Epithelial cell of prostate (primary cell): ENCODE data around the gene TSACC.

Source experiments
- DNase-seq: peaks from one replicate; pipeline ENCODE4 v3.0.0-alpha.2; 2011; ENCODE audit warnings: low read depth, low spot score
- H3K27ac ChIP-seq: fragments of 450-650 bp; 2 replicates; pipeline ENCODE4 v1.5.1; 2017; ENCODE audit warnings: mild to moderate bottlenecking

The TSACC gene

GRCh38 chr1:156372265-156372586 lies 33.9 kb downstream of the TSACC start:
- no peak overlapping the region for H3K27ac ChIP-seq
- no peak for DNase-seq

DNA sequence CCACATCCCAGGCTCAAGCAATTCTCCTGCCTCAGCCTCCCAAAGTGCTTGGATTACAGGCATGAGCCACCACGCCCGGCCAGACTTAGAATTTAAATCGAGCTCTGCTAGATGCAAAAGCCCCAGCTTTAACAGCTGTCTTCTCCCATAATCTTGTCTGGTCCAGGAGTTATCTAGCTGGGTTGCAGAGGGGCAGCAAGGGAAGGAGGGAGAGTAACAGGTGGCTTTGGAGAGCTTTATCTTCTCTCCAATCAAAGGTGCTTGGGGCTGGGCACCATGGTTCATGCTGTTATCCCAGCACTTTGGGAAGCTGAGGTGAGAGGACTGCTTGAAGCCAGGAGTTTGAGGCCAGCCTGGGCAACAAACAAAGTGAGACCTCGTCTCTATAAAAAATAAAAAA lies 34.5 kb downstream of the TSACC start:
- H3K27ac ChIP-seq: no peak overlapping the region
- DNase-seq: no peak

GRCh38 chr1:156373546-156373945 lies 35.2 kb downstream of the TSACC start:
- no peak overlapping the region for H3K27ac ChIP-seq
- no peak for DNase-seq

DNA sequence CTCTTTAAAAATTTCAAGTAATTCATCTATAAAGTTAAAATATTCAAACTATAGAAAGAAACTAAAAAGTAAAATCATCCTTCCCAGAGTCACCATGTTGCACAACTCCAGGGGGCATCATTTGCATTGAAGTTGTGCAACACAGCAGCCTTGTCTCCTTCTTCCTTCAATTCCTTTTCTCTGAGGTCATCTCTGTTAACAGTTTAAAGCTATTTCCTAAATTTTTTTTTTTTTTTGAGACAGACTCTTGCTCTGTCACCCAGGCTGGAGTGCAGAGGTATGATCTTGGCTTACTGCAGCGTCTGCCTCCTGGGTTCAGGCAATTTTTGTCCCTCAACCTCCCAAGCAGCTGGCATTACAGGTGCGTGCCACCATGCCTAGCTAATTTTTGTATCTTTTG lies 37.8 kb downstream of the TSACC start:
- H3K27ac ChIP-seq: no peak overlapping the region
- DNase-seq: no peak

- no peak overlapping the region for H3K27ac ChIP-seq
- no peak for DNase-seq
Measured at GRCh38 chr1:156376958-156377919, 38.9 kb downstream of the TSACC start.

GRCh38 chr1:156378557-156378956 lies 40.2 kb downstream of the TSACC start:
- no peak overlapping the region for H3K27ac ChIP-seq
- DNase-seq: no peak

GRCh38 chr1:156379420-156380165 lies 41.3 kb downstream of the TSACC start:
- no peak for DNase-seq

GRCh38 chr1:156382561-156382960 lies 44.2 kb downstream of the TSACC start:
- H3K27ac ChIP-seq: no peak overlapping the region
- no peak for DNase-seq

More at GRCh38 chr1:156379420-156380165, 41.3 kb downstream of the TSACC start:
- H3K27ac ChIP-seq: no peak overlapping the region

DNA sequence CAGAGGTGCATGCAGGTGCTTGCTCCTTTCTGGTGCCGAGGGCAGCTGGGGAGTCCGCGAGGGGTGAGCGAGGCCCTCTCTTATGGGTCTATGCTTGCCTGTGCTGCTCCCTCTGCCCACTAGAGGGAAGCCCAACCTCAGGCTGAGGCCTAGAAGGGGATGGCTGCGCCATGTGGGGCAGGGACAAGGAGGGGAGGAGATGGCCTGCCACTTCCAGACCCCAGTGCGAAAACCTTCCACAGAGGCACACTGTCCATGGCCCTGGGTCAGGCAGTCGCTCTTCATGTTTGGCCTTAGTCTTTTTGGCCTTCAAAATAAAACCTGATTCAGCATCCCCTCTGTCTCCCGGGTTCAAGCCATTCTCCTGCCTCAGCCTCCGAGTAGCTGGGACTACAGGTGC lies 44.7 kb downstream of the TSACC start:
- H3K27ac ChIP-seq: no peak overlapping the region
- DNase-seq: no peak

DNA sequence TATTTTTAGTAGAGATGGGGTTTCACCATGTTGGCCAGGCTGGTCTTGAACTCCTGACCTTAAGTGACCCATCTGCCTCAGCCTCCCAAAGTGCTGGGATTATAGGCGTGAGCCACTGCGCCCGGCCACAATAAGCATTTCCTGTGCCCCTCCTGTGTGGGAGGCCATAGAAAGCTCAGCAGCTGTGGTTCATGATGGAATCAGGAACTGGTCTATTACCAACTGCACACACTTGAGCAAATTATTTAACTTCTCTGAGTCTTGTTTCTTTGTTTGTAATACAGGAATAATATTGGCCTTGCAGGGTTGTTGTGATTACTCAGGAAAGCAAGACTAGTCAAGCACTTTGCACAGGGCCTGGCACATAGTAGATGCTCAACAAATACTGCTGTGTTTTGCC lies 45.7 kb downstream of the TSACC start:
- no peak for DNase-seq
- H3K27ac ChIP-seq: no peak overlapping the region

DNA sequence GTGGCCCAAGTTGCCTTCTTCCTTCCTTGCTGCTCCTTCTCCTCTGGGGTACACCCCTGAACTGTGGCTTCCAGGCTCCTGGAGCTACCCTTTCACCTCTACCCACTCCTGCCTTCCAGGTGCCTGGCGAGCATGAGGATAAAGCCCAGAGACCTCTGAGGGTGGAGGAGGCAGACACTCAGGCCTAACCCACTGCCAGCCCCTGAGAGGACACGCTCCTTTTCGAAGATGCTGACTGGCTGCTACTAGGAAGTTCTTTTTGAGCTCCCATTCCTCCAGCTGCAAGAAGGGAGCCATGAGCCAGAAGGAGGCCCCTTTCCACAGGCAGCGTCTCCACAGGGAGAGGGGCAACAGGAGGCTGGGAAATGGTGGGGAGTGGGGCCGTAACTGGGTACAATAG lies 46.3 kb downstream of the TSACC start:
- no peak for DNase-seq

GRCh38 chr1:156385534-156386031 lies 47.3 kb downstream of the TSACC start:
- no peak for DNase-seq
- no peak overlapping the region for H3K27ac ChIP-seq

More for the DNA sequence above, 46.3 kb downstream of the TSACC start:
- H3K27ac ChIP-seq: no peak overlapping the region

DNA sequence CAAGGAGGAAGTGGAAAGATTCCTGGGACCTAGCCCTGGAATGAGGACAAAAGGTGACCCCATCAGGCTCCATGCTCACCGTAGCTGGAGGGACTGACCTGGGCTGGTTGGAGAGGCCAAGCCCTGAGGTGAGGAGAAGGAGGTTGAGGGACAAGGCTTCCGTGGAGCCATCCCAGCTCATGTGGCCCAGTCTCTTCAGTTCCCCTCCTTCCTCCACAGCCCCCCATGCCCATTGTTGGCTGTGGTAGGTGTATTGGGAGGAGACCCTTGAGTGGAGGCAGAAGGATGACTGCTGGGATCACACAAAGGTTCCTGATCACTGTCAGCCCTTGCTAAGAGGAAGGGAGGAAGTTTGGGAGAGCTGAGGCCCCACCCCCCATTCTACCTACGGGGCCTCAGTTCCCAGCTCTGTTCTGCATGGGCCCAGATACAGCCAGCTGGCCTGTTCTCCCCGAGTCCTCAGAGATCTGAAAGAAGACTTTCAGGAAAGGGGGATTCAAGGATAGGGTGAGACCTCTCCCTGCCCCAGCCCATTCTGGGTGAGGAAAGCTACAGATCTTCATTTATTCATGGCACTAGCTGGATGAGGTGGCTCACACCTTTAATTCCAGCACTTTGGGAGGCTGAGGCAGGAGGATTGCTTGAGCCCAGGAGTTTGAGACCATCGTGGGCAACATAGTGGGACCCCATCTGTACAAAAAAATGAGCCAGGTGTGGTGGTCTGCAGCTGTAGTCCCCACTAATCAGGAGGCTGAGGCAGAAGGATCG lies 48.0 kb downstream of the TSACC start:
- no peak overlapping the region for H3K27ac ChIP-seq

GRCh38 chr1:156386949-156387869 lies 48.9 kb downstream of the TSACC start:
- no peak for DNase-seq
- H3K27ac ChIP-seq: no peak overlapping the region

More for the DNA sequence above, 48.0 kb downstream of the TSACC start:
- DNase-seq: no peak

GRCh38 chr1:156387870-156388173 lies 49.5 kb downstream of the TSACC start:
- DNase-seq: no peak
- no peak overlapping the region for H3K27ac ChIP-seq

- no peak for DNase-seq
- no peak overlapping the region for H3K27ac ChIP-seq
Measured at GRCh38 chr1:156388174-156389137, 50.1 kb downstream of the TSACC start.

DNA sequence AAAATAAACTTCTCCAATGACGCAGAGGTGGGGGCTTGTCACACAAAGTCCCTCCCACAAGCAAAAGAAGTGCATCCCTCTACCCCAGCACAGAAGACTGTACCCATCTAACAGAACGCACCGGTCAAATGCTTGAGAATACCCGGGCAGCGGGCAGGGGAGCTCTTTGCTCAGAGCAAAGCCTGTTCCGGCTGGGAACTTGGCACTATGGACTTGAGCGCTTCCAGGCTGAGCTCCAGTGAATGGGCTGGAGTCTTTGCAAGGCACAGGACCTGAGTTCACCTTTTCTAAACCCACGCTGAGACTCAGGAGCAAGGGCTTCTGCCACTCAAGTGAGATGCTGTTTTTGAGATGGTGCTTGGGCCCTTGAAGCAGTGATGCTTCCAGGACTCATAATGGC lies 51.0 kb downstream of the TSACC start:
- no peak for DNase-seq

More for the DNA sequence above, 51.0 kb downstream of the TSACC start:
- no peak overlapping the region for H3K27ac ChIP-seq
